CD14-positive monocyte (primary cell): ENCODE results near the gene CD80. TPM values are rescaled to one million over a fixed set of nuclear protein-coding genes. Genes with fewer than 3 reads are reported as not detected.
"Not testable (repeated sequence)": the region's sequence is repeated elsewhere in the genome, so short reads cannot be mapped to it uniquely, and the experiment has no call there.

Experiments
- DNase-seq, 3 donors: peaks; one replicate each; pipeline ENCODE4 v3.0.0-alpha.2; 2011 to 2022
- H2AFZ ChIP-seq: 2 replicates; pipeline ENCODE4 v1.6.0; 2012; ENCODE audit warnings: mild to moderate bottlenecking, low read depth, low read length, inconsistent platforms; ENCODE audit not compliant: insufficient read depth, poor library complexity, severe bottlenecking
- H3K27ac ChIP-seq, 2 donors: 1 replicate in 1 of 2; 2 replicates in 1 of 2; pipeline ENCODE4 v1.5.1; 2012 to 2013; ENCODE audit warnings: low read length in 2 of 2, control low read depth in 1 of 2, inconsistent platforms in 1 of 2, low read depth in 1 of 2, mild to moderate bottlenecking in 1 of 2
- H3K27me3 ChIP-seq, 2 donors: one replicate each; pipeline versions ENCODE4 v1.6.0 to v1.6.1; 2011 to 2013; ENCODE audit warnings: low read length in 2 of 2; ENCODE audit not compliant: control insufficient read depth in 2 of 2, insufficient read depth in 2 of 2
- H3K36me3 ChIP-seq, 2 donors: replicated peaks in 1 of 2; 1 replicate in 1 of 2; 2 replicates in 1 of 2; pipeline versions ENCODE4 v1.5.1 to v1.6.1; 2012 to 2013; ENCODE audit warnings: low read length in 2 of 2, control low read depth in 1 of 2, inconsistent platforms in 1 of 2, mild to moderate bottlenecking in 1 of 2; ENCODE audit not compliant: insufficient read depth in 2 of 2, control insufficient read depth in 1 of 2
- H3K4me1 ChIP-seq, 2 donors: 1 replicate in 1 of 2; 2 replicates in 1 of 2; pipeline versions ENCODE4 v1.5.1 to v1.6.1; 2012 to 2013; ENCODE audit warnings: low read length in 2 of 2, control low read depth in 1 of 2, inconsistent platforms in 1 of 2, mild to moderate bottlenecking in 1 of 2, moderate library complexity in 1 of 2; ENCODE audit not compliant: insufficient read depth in 2 of 2, control insufficient read depth in 1 of 2
- H3K4me2 ChIP-seq: replicated peaks from 2 replicates; pipeline ENCODE3; 2012; ENCODE audit warnings: low read length, moderate library complexity, mild to moderate bottlenecking; ENCODE audit not compliant: poor library complexity, severe bottlenecking; ENCODE audit errors: extremely low read depth
- H3K4me3 ChIP-seq, 3 experiments: fragments of 200-600 bp in 1 of 3; sonication (generic) in 1 of 3; replicated peaks in 1 of 3; 1 replicate in 2 of 3; 2 replicates in 1 of 3; pipeline ENCODE4 v1.5.1; 2011 to 2013; ENCODE audit warnings: low read length in 3 of 3, mild to moderate bottlenecking in 3 of 3, control low read depth in 2 of 3, low read depth in 2 of 3, inconsistent platforms in 1 of 3, moderate library complexity in 1 of 3
- H3K79me2 ChIP-seq: 2 replicates; pipeline ENCODE4 v1.6.0; 2012; ENCODE audit warnings: mild to moderate bottlenecking, control low read depth, inconsistent platforms, low read length, moderate library complexity; ENCODE audit not compliant: insufficient read depth
- H3K9ac ChIP-seq: 2 replicates; pipeline ENCODE4 v1.6.0; 2017; ENCODE audit warnings: low read length, mild to moderate bottlenecking; ENCODE audit not compliant: insufficient read depth, poor library complexity, severe bottlenecking
- H3K9me3 ChIP-seq, 2 donors: replicated peaks in 1 of 2; 1 replicate in 1 of 2; 2 replicates in 1 of 2; pipeline versions ENCODE4 v1.5.1 to v1.6.1; 2012 to 2013; ENCODE audit warnings: low read length in 2 of 2, control low read depth in 1 of 2; ENCODE audit not compliant: control insufficient read depth in 1 of 2, insufficient read depth in 1 of 2
- H4K20me1 ChIP-seq: 2 replicates; pipeline ENCODE4 v1.6.0; 2012; ENCODE audit warnings: mild to moderate bottlenecking, low read length, control low read depth, moderate library complexity; ENCODE audit not compliant: insufficient read depth
- H3K27ac Mint-ChIP-seq, 7 donors: one replicate each; pipeline ENCODE4 v1.8.0; 2020; ENCODE audit warnings: mild to moderate bottlenecking in 7 of 7, mixed read lengths in 7 of 7, moderate library complexity in 6 of 7, inconsistent platforms in 2 of 7
- H3K27me3 Mint-ChIP-seq, 3 donors: one replicate each; pipeline ENCODE4 v1.8.0; 2021 to 2022; ENCODE audit warnings: low read depth in 3 of 3, mild to moderate bottlenecking in 3 of 3, mixed read lengths in 3 of 3, moderate library complexity in 3 of 3, inconsistent platforms in 1 of 3
- H3K36me3 Mint-ChIP-seq, 2 donors: one replicate each; pipeline ENCODE4 v1.8.0; 2020; ENCODE audit warnings: mixed read lengths in 2 of 2, inconsistent platforms in 1 of 2, mild to moderate bottlenecking in 1 of 2
- H3K4me1 Mint-ChIP-seq: one replicate; pipeline ENCODE4 v1.8.0; 2020; ENCODE audit warnings: mild to moderate bottlenecking, mixed read lengths
- H3K4me3 Mint-ChIP-seq, 2 donors: one replicate each; pipeline ENCODE4 v1.8.0; 2020; ENCODE audit warnings: mild to moderate bottlenecking in 2 of 2, mixed read lengths in 2 of 2, moderate library complexity in 1 of 2
- H3K9me3 Mint-ChIP-seq, 7 donors: one replicate each; pipeline ENCODE4 v1.8.0; 2020 to 2022; ENCODE audit warnings: mixed read lengths in 7 of 7, mild to moderate bottlenecking in 6 of 7, moderate library complexity in 6 of 7, inconsistent platforms in 2 of 7
- WGBS: methylation state at CpG from one replicate; pipeline ENCODE4 v1.1.5; 2013; ENCODE audit warnings: missing lambda C conversion rate; ENCODE audit not compliant: insufficient coverage; 5-methylcytosine and 5-hydroxymethylcytosine counted together
- intact Hi-C, 2 donors: fragments of 100-400 bp; cut with micrococcal nuclease; formaldehyde crosslinking; loops; one replicate each; pipeline versions ENCODE4 v1.15.0 to v1.15.1; 2023
- polyA plus RNA-seq, 3 donors: library from polyadenylated mRNA; depleted of rRNA in 1 of 3; unstranded in 2 of 3; stranded (reverse) in 1 of 3; fragments of 300-500 nt in 2 of 3; fragments of >200 nt in 1 of 3; fragmentation: Illumina TruSeq in 2 of 3; gene quantifications; 1 replicate in 2 of 3; 2 replicates in 1 of 3; pipeline ENCODE4 v1.2.3, GENCODE V29; 2012 to 2021
- TF ChIP-seq, protein P1 (sequence below): fragments of 200-600 bp; IDR thresholded peaks from one replicate; pipeline ENCODE4 v1.8.0; 2022; ENCODE audit warnings: antibody characterized with exemption, mild to moderate bottlenecking

CD80 gene
- polyA plus RNA-seq, 3 donors: 0.47 to 0.87 (median 0.47) TPM

DNA sequence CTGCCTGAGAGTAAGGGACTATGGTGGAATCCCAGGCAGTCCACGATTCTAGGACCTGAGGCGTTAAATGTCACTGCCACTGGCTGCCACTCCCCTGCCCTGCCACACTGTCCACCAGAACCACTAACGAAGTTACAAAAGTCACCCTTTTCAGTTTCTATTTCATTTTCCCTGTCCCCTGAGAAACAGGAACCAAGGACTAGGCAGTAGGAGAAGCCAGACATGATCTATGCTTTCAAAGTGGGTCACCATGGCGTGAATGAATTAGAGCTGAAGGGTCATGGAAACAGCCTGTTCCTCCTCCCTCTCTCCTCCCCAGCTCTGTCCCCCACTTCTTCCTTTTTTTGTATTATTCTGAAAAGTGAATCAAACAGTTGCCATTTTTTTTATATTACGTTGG is 10.8 kb upstream of the CD80 start:
- TF ChIP-seq, protein P1, sequence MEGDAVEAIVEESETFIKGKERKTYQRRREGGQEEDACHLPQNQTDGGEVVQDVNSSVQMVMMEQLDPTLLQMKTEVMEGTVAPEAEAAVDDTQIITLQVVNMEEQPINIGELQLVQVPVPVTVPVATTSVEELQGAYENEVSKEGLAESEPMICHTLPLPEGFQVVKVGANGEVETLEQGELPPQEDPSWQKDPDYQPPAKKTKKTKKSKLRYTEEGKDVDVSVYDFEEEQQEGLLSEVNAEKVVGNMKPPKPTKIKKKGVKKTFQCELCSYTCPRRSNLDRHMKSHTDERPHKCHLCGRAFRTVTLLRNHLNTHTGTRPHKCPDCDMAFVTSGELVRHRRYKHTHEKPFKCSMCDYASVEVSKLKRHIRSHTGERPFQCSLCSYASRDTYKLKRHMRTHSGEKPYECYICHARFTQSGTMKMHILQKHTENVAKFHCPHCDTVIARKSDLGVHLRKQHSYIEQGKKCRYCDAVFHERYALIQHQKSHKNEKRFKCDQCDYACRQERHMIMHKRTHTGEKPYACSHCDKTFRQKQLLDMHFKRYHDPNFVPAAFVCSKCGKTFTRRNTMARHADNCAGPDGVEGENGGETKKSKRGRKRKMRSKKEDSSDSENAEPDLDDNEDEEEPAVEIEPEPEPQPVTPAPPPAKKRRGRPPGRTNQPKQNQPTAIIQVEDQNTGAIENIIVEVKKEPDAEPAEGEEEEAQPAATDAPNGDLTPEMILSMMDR: no peak
- Histone ChIP-seq H3K9me3 (no peaks in the 10 kb centered on the region), H3K36me3 (no peaks in the 10 kb centered on the region), H3K27me3 (no peaks in the 10 kb centered on the region), H3K4me2 (peak overlapping the region; percentile 37), H3K27ac (peak overlapping the region; percentile 83 to 88), H2AFZ (peak overlapping the region; percentile 30), H3K4me3 (peak overlapping the region in 1 of 3 experiments; percentile 31), H3K79me2 (no peaks in the 10 kb centered on the region), H3K4me1 (peaks cover 30 to 31% of the 10 kb centered on the region in 2 donors), H4K20me1 (no peaks in the 10 kb centered on the region), H3K9ac (peak overlapping the region; percentile 44)
- peaks cover 30% of the 10 kb centered on the region for H3K4me1 Mint-ChIP-seq
- DNase-seq: peak; percentile 92 to 94 (median 94)
- WGBS: no CpG with 5 or more reads among the region's 5 CpGs
- no peaks in the 10 kb centered on the region for H3K36me3 Mint-ChIP-seq
- peak overlapping the region; percentile 20 to 75 for H3K4me3 Mint-ChIP-seq
- H3K9me3 Mint-ChIP-seq: no peaks in the 10 kb centered on the region
- peaks cover 0 to 3% (median 0%) of the 10 kb centered on the region in 3 donors for H3K27me3 Mint-ChIP-seq
- intact Hi-C loops: no loop called here
- H3K27ac Mint-ChIP-seq: peak overlapping the region; percentile 94 to 97 (median 97)

DNA sequence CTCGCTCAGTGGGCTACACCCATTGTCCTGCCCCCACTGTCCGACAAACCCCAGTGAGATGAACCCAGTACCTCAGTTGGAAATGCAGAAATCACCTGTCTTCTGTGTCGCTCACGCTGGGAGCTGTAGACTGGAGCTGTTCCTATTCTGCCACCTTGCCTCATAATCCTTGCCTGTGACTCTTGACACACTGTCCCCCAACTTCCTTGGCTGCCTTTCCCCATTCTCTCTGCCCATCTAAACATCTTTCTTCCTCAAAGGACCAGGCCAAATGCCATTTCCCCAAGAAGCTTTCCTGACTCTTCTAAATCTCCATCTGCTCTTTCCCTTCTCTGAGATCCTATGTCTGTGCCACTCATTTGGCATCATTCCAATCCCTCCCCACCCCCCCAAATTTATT is 9.7 kb upstream of the CD80 start:
- Histone ChIP-seq H3K36me3 (no peaks in the 10 kb centered on the region), H3K79me2 (no peaks in the 10 kb centered on the region), H4K20me1 (no peaks in the 10 kb centered on the region), H3K27me3 (no peaks in the 10 kb centered on the region), H3K9ac (no peak overlapping the region), H3K4me2 (no peak overlapping the region), H3K4me1 (peaks cover 30 to 31% of the 10 kb centered on the region in 2 donors), H3K4me3 (no peak overlapping the region), H3K9me3 (no peaks in the 10 kb centered on the region), H3K27ac (peak overlapping the region in 1 of 2 donors; percentile 83), H2AFZ (no peak overlapping the region)
- H3K27ac Mint-ChIP-seq: peak overlapping the region; percentile 31 to 97 (median 96)
- no peaks in the 10 kb centered on the region for H3K36me3 Mint-ChIP-seq
- H3K9me3 Mint-ChIP-seq: no peaks in the 10 kb centered on the region
- 100% methylated on average over 4 of the region's 4 CpGs for WGBS
- TF ChIP-seq, protein P1: no peak
- no peak for DNase-seq
- peaks cover 0 to 3% (median 0%) of the 10 kb centered on the region in 3 donors for H3K27me3 Mint-ChIP-seq
- intact Hi-C loops: no loop called here
- H3K4me1 Mint-ChIP-seq: peaks cover 32% of the 10 kb centered on the region
- no peak overlapping the region for H3K4me3 Mint-ChIP-seq

DNA sequence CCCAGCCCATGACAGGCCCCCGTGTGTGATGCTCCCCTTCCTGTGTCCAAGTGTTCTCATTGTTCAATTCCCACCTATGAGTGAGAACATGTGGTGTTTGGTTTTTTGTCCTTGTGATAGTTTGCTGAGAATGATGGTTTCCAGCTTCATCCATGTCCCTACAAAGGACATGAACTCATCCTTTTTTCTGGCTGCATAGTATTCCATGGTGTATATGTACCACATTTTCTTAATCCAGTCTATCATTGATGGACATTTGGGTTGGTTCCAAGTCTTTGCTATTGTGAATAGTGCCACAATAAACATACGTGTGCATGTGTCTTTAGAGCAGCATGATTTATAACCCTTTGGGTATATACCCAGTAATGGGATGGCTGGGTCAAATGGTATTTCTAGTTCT is 3.9 kb upstream of the CD80 start:
- H3K4me3 ChIP-seq, H3K27ac ChIP-seq, H2AFZ ChIP-seq, H3K36me3 ChIP-seq, H4K20me1 ChIP-seq, H3K27me3 Mint-ChIP-seq, H3K9me3 ChIP-seq, H3K27me3 ChIP-seq, H3K9me3 Mint-ChIP-seq, intact Hi-C loops, H3K4me3 Mint-ChIP-seq, H3K4me2 ChIP-seq, H3K9ac ChIP-seq, DNase-seq, H3K36me3 Mint-ChIP-seq, H3K79me2 ChIP-seq: not testable (repeated sequence)
- Mint-ChIP-seq H3K27ac (peak overlapping the region in 2 of 7 donors; percentile 43 to 94), H3K4me1 (peaks cover 29% of the 10 kb centered on the region)
- peaks cover 26 to 28% of the 10 kb centered on the region in 2 donors for H3K4me1 ChIP-seq
- WGBS: no CpG with 5 or more reads among the region's 2 CpGs
